ENCODE measurements around the gene ARL6IP1. TPM values are rescaled to one million over a fixed set of nuclear protein-coding genes. Genes with fewer than 3 reads are reported as not detected.
"Not testable (repeated sequence)": the region's sequence is repeated elsewhere in the genome, so short reads cannot be mapped to it uniquely, and the experiment has no call there.

ARL6IP1 gene
- total RNA-seq, 1 donor from 2014 or later: 109 TPM

DNA sequence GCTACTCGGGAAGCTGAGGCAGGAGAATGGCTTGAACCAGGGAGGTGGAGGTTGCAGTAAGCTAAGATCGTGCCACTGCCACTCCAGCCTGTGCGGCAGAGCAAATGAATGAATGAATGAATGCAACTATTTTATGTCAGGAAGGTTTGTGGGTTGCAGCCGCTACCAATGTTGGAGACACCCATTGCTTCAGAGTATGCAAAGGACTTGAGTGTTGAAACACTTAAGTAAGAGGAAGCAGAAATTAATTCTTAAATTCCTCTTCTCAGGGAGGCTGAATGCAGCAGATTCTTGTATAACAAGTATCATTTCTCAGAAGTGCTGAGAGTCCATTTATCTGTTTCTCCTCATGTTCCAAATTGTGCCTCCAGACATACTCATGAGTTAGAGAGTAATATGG lies 26.7 kb downstream of the ARL6IP1 start:
- H3K4me1 Mint-ChIP-seq (ENCODE audit: low read depth); H3K27ac Mint-ChIP-seq; H3K36me3 Mint-ChIP-seq (ENCODE audit: low read depth); H3K27me3 Mint-ChIP-seq (ENCODE audit: insufficient read depth); DNase-seq (ENCODE audit: low spot score); H3K4me3 Mint-ChIP-seq; H3K9me3 Mint-ChIP-seq: not testable (repeated sequence)
- intact Hi-C loops (cut with micrococcal nuclease): loop anchor here (5.0 kb wide), 1 partner anchor 1427 kb away; no protein-coding TSS in a partner anchor

DNA sequence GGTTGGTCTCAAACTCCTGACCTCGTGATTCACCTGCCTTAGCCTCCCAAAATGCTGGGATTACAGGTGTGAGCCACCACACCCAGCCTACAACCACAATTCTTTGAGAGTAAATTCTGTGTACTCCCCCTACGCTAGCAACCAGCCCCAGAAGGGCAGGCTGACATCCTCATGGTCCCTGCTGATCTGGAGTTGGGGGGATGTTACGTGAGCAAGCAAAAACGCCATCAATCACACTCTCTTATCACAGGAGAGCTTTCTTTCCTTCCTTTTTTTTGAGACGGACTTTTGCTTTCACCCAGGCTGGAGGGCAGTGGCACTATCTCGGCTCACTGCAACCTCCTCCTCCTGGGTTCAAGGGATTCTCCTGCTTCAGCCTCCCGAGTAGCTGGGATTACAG lies 29.2 kb downstream of the ARL6IP1 start:
- intact Hi-C loops (cut with micrococcal nuclease): loop anchor here (5.0 kb wide), 1 partner anchor 1425 kb away; no protein-coding TSS in a partner anchor
- H3K4me3 Mint-ChIP-seq; H3K9me3 Mint-ChIP-seq; H3K27ac Mint-ChIP-seq; DNase-seq (ENCODE audit: low spot score); H3K27me3 Mint-ChIP-seq (ENCODE audit: insufficient read depth); H3K36me3 Mint-ChIP-seq (ENCODE audit: low read depth): not testable (repeated sequence)
- H3K4me1 Mint-ChIP-seq (ENCODE audit: low read depth): peaks cover 17% of the 10 kb centered on the region

GRCh38 chr16:18770336-18770962 lies 30.9 kb downstream of the ARL6IP1 start:
- Mint-ChIP-seq H3K4me1 (ENCODE audit: low read depth) (peaks cover 21% of the 10 kb centered on the region), H3K27ac (peak overlapping the region; percentile 92), H3K4me3 (peak overlapping the region; percentile 13)
- not testable (repeated sequence) for H3K36me3 Mint-ChIP-seq (ENCODE audit: low read depth); H3K9me3 Mint-ChIP-seq; DNase-seq (ENCODE audit: low spot score); H3K27me3 Mint-ChIP-seq (ENCODE audit: insufficient read depth)
- intact Hi-C loops (cut with micrococcal nuclease): loop anchor here (5.0 kb wide), 1 partner anchor 1423 kb away; no protein-coding TSS in a partner anchor

DNA sequence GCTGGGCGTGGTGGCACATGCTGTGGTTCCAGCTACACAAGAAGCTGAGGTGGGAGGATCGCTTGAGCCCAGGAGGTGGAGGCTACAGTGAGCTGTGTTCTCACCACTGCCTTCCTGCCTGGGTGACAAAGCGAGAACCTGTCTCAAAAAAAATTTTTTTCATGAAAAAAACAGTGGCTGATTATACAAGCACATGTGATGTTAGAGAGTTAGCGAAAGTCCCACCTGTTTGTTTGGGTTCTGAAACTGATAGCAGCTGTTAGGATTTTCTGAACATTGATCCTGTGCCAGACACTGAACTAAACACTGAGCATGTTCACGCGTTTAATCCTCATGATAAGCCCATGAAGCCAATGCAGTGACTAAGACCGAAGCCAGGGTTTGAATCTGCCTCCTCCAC lies 34.1 kb downstream of the ARL6IP1 start:
- not testable (repeated sequence) for H3K36me3 Mint-ChIP-seq (ENCODE audit: low read depth)
- peak; percentile 44 for DNase-seq (ENCODE audit: low spot score)

DNA sequence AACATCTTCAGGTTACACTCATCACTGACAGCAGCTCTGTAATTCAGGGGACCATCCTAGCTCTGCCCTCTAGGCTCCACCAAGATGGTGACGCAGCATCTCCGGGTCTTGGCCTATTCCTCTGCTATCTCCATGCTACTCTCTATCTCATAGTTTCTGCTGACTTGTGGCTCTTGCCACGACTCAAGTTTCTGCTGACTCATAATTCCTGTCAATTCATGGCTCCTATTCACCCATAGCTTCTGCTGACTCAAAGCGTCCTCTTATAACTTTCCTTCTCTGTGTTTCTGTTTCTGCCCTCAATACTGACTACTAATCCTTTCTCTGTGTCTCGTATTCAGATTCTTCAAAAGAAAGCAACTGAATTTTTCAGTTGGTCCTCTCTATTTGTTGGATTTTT lies 38.6 kb downstream of the ARL6IP1 start:
- H3K4me3 Mint-ChIP-seq; H3K27me3 Mint-ChIP-seq (ENCODE audit: insufficient read depth); intact Hi-C loops (cut with micrococcal nuclease); DNase-seq (ENCODE audit: low spot score); H3K36me3 Mint-ChIP-seq (ENCODE audit: low read depth); H3K9me3 Mint-ChIP-seq; H3K27ac Mint-ChIP-seq: not testable (repeated sequence)
- H3K4me1 Mint-ChIP-seq (ENCODE audit: low read depth): peaks cover 21% of the 10 kb centered on the region

More for the DNA sequence above, 34.1 kb downstream of the ARL6IP1 start:
- peaks cover 21% of the 10 kb centered on the region for H3K4me1 Mint-ChIP-seq (ENCODE audit: low read depth)
- H3K9me3 Mint-ChIP-seq; H3K4me3 Mint-ChIP-seq; H3K27me3 Mint-ChIP-seq (ENCODE audit: insufficient read depth); H3K27ac Mint-ChIP-seq; intact Hi-C loops (cut with micrococcal nuclease): not testable (repeated sequence)

DNA sequence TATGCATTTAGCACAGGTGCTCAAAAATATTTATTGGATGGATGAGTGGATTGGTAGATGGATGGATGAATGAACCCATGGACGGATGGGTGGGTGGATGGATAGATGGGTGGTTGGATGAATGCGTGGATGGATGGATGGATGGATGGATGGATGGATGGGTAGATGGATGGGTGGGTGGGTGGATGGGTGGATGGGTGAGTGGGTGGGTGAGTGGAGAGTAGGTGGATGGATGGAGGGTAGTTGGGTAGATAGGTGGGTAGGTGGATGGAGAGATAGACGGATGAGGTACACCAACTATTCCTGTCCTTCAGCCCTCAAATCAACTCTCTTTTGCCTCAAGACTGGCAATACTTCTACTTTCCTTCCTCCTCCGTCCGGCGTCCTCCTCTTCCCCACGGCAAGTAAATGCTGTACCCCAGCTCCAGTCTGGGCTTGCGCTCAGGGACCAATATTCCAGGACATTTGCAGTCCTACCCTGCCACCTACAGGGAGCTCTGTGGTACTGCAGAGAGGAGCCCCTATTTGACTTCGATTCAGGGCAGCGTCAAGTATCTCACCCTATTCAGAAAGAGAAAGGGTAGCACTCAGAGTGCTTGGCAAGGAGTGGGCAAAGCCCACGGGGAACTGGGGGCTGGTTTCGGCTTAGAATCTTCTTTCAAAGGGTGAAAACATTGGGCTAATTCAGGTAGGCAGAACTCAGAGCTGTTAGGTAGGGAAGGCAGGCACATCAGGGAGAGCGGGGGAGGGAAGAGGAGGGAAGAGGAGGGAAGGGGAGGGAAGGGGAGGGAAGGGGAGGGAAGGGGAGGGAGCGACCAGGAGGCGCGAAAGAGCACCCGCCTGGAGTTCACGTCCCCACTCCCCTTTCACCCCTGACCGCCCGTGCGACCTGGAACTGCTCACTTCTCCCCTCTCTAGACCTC lies 41.5 kb downstream of the ARL6IP1 start:
- H3K27me3 Mint-ChIP-seq (ENCODE audit: insufficient read depth); H3K4me3 Mint-ChIP-seq; H3K36me3 Mint-ChIP-seq (ENCODE audit: low read depth); H3K9me3 Mint-ChIP-seq; H3K27ac Mint-ChIP-seq; intact Hi-C loops (cut with micrococcal nuclease): not testable (repeated sequence)
- peaks cover 26% of the 10 kb centered on the region for H3K4me1 Mint-ChIP-seq (ENCODE audit: low read depth)
- peak; percentile 57 for DNase-seq (ENCODE audit: low spot score)

GRCh38 chr16:18757960-18758660 lies 43.2 kb downstream of the ARL6IP1 start:
- H3K36me3 Mint-ChIP-seq (ENCODE audit: low read depth): not testable (repeated sequence)
- peak overlapping the region; percentile 76 for H3K27ac Mint-ChIP-seq

DNA sequence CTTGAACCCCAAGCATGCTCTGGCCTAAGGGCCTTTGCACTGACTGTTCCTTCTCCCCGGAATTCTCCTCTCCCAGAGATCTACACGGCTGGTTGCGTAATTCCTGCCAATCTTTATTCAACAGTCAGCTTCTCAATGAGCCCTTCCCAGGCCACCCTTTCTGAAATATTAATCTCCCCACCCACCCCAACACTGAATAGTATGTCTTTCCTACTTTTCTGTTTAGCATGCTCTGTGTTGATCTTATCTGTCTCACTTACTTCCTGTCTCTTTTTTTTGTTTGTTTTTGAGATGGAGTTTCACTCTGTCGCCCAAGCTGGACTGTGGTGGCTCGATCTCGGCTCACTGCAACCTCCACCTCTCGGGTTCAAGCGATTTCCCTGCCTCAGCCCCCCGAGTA lies 44.7 kb downstream of the ARL6IP1 start:
- Mint-ChIP-seq H3K27ac (peak overlapping the region; percentile 67), H3K4me3 (peak overlapping the region; percentile 49), H3K4me1 (ENCODE audit: low read depth) (peaks cover 26% of the 10 kb centered on the region)
- intact Hi-C loops (cut with micrococcal nuclease); DNase-seq (ENCODE audit: low spot score); H3K27me3 Mint-ChIP-seq (ENCODE audit: insufficient read depth); H3K9me3 Mint-ChIP-seq; H3K36me3 Mint-ChIP-seq (ENCODE audit: low read depth): not testable (repeated sequence)

More at GRCh38 chr16:18757960-18758660, 43.2 kb downstream of the ARL6IP1 start:
- H3K4me3 Mint-ChIP-seq; intact Hi-C loops (cut with micrococcal nuclease); DNase-seq (ENCODE audit: low spot score); H3K27me3 Mint-ChIP-seq (ENCODE audit: insufficient read depth); H3K9me3 Mint-ChIP-seq: not testable (repeated sequence)
- H3K4me1 Mint-ChIP-seq (ENCODE audit: low read depth): peaks cover 26% of the 10 kb centered on the region

GRCh38 chr16:18742870-18743269 lies 58.5 kb downstream of the ARL6IP1 start:
- H3K36me3 Mint-ChIP-seq (ENCODE audit: low read depth); DNase-seq (ENCODE audit: low spot score); H3K27ac Mint-ChIP-seq; H3K4me1 Mint-ChIP-seq (ENCODE audit: low read depth); H3K4me3 Mint-ChIP-seq; H3K27me3 Mint-ChIP-seq (ENCODE audit: insufficient read depth); H3K9me3 Mint-ChIP-seq; intact Hi-C loops (cut with micrococcal nuclease): not testable (repeated sequence)

Other genes with a start within 250 kb of the ARL6IP1 start
- 111 and 121 TPM in 2 replicates for gene NOMO2, start 239.5 kb downstream of the ARL6IP1 start, total RNA-seq
- 1,849 and 1,857 TPM in 2 replicates for gene RPS15A, start 11.2 kb downstream of the ARL6IP1 start, total RNA-seq
- 139 and 150 TPM in 2 replicates for gene SMG1, start 124.9 kb upstream of the ARL6IP1 start, total RNA-seq
- gene TMC7, start 182.4 kb upstream of the ARL6IP1 start, total RNA-seq: 0.05 TPM in 1 of 2 replicates, not detected in the other

Measured in activated T-helper 1 cell treated with anti-CD3 and anti-CD28 coated beads, Interleukin-12 subunit alpha, Interleukin-12 subunit beta, Interleukin-2, Interleukin-4 antibody, amounts not matched to agents 30 ng/mL and 10 ng/mL and 1 ng/mL, durations not matched to agents 14 hours and 24 hours and 36 hours (primary cell).